ENCODE results near the gene CRX. TPM values are rescaled to one million over a fixed set of nuclear protein-coding genes. Genes with fewer than 3 reads are reported as not detected.
"Not testable (repeated sequence)": the region's sequence is repeated elsewhere in the genome, so short reads cannot be mapped to it uniquely, and the experiment has no call there.

The CRX gene
- total RNA-seq, 3 donors from 2014 or later: not detected

GRCh38 chr19:47861630-47862029, 39.9 kb downstream of the CRX start:
- intact Hi-C loops (cut with DNase I; ENCODE audit: low total_unique reads): no loop called here

GRCh38 chr19:47863514-47863936, 41.8 kb downstream of the CRX start:
- H3K36me3 ChIP-seq: no peaks in the 10 kb centered on the region
- H3K4me1 ChIP-seq: no peaks in the 10 kb centered on the region
- peak; percentile 59 to 83 for DNase-seq (ENCODE audit: low spot score in 2 of 2)
- H3K9me3 ChIP-seq: no peaks in the 10 kb centered on the region
- H3K4me3 ChIP-seq: no peak overlapping the region
- intact Hi-C loops (cut with DNase I; ENCODE audit: low total_unique reads): no loop called here
- H3K27ac ChIP-seq: no peak overlapping the region
- H3K27me3 ChIP-seq: no peaks in the 10 kb centered on the region
- TF ChIP-seq CTCF (IDR thresholded peaks at IDR 0.05) (peak in 2 of 3 donors; percentile 65 to 81), POLR2AphosphoS5 (IDR thresholded peaks at IDR 0.05) (no peak), POLR2A (IDR thresholded peaks at IDR 0.05) (no peak)

More at GRCh38 chr19:47861630-47862029, 39.9 kb downstream of the CRX start:
- no peaks in the 10 kb centered on the region for H3K9me3 ChIP-seq
- no peak for DNase-seq (ENCODE audit: low spot score in 2 of 2)
- no peak overlapping the region for H3K27ac ChIP-seq
- H3K4me3 ChIP-seq: no peak overlapping the region
- no peaks in the 10 kb centered on the region for H3K4me1 ChIP-seq
- no peaks in the 10 kb centered on the region for H3K36me3 ChIP-seq
- no peaks in the 10 kb centered on the region for H3K27me3 ChIP-seq
- TF ChIP-seq POLR2A (IDR thresholded peaks at IDR 0.05) (no peak), CTCF (IDR thresholded peaks at IDR 0.05) (no peak), POLR2AphosphoS5 (IDR thresholded peaks at IDR 0.05) (no peak)

GRCh38 chr19:47865166-47865565, 43.4 kb downstream of the CRX start:
- intact Hi-C loops (cut with DNase I; ENCODE audit: low total_unique reads): no loop called here

GRCh38 chr19:47878906-47879305, 57.2 kb downstream of the CRX start:
- H3K27ac ChIP-seq: no peak overlapping the region
- intact Hi-C loops (cut with DNase I; ENCODE audit: low total_unique reads): no loop called here
- no peak overlapping the region for H3K4me3 ChIP-seq
- no peaks in the 10 kb centered on the region for H3K9me3 ChIP-seq
- H3K36me3 ChIP-seq: no peaks in the 10 kb centered on the region
- H3K4me1 ChIP-seq: no peaks in the 10 kb centered on the region
- TF ChIP-seq POLR2AphosphoS5 (IDR thresholded peaks at IDR 0.05): no peak
- no peak for DNase-seq (ENCODE audit: low spot score in 2 of 2)
- peaks cover 0 to 11% of the 10 kb centered on the region in 2 donors for H3K27me3 ChIP-seq

More at GRCh38 chr19:47865166-47865565, 43.4 kb downstream of the CRX start:
- no peak for DNase-seq (ENCODE audit: low spot score in 2 of 2)
- H3K9me3 ChIP-seq: no peaks in the 10 kb centered on the region
- H3K4me1 ChIP-seq: no peaks in the 10 kb centered on the region
- no peak for TF ChIP-seq POLR2A (IDR thresholded peaks at IDR 0.05)
- no peak for TF ChIP-seq POLR2AphosphoS5 (IDR thresholded peaks at IDR 0.05)
- TF ChIP-seq CTCF (IDR thresholded peaks at IDR 0.05): no peak
- no peaks in the 10 kb centered on the region for H3K36me3 ChIP-seq
- H3K27me3 ChIP-seq: no peaks in the 10 kb centered on the region
- H3K4me3 ChIP-seq: no peak overlapping the region
- H3K27ac ChIP-seq: no peak overlapping the region

GRCh38 chr19:47879385-47879784, 57.6 kb downstream of the CRX start:
- H3K4me3 ChIP-seq; H3K9me3 ChIP-seq; H3K27ac ChIP-seq; H3K36me3 ChIP-seq; H3K27me3 ChIP-seq; DNase-seq (ENCODE audit: low spot score in 2 of 2); intact Hi-C loops (cut with DNase I; ENCODE audit: low total_unique reads); H3K4me1 ChIP-seq: not testable (repeated sequence)

- H3K9me3 ChIP-seq: no peaks in the 10 kb centered on the region
- H3K36me3 ChIP-seq: no peaks in the 10 kb centered on the region
- H3K4me3 ChIP-seq: no peak overlapping the region
- peaks cover 0 to 6% of the 10 kb centered on the region in 2 donors for H3K27me3 ChIP-seq
- intact Hi-C loops (cut with DNase I; ENCODE audit: low total_unique reads): no loop called here
- no peaks in the 10 kb centered on the region for H3K4me1 ChIP-seq
- H3K27ac ChIP-seq: no peak overlapping the region
- DNase-seq (ENCODE audit: low spot score in 2 of 2): no peak
- TF ChIP-seq POLR2AphosphoS5 (IDR thresholded peaks at IDR 0.05): no peak
- TF ChIP-seq CTCF (IDR thresholded peaks at IDR 0.05): no peak
- TF ChIP-seq POLR2A (IDR thresholded peaks at IDR 0.05): no peak
Observed at GRCh38 chr19:47881757-47882156, 60.0 kb downstream of the CRX start.

Data from breast epithelium (tissue), 4 donors.